ENCODE data around the gene ALKBH6.

The ALKBH6 gene

GRCh38 chr19:36030264-36031148 is 16.5 kb upstream of the ALKBH6 start:
- DNase-seq: peak in 1 of 2 experiments; percentile 0

- DNase-seq: no peak
These were observed 14.5 kb upstream of the ALKBH6 start for GRCh38 chr19:36028313-36029041.

GRCh38 chr19:36027696-36028095 is 13.7 kb upstream of the ALKBH6 start:
- DNase-seq: no peak

GRCh38 chr19:36026091-36026876 is 12.3 kb upstream of the ALKBH6 start:
- no peak for DNase-seq

GRCh38 chr19:36025541-36025940 is 11.5 kb upstream of the ALKBH6 start:
- DNase-seq: no peak

GRCh38 chr19:36023432-36023831 is 9.4 kb upstream of the ALKBH6 start:
- no peak for DNase-seq

GRCh38 chr19:36019061-36019670 is 5.2 kb upstream of the ALKBH6 start:
- no peak for DNase-seq

- no peak for DNase-seq
These were observed 567 bp downstream of the ALKBH6 start for GRCh38 chr19:36013280-36014011.

- DNase-seq: no peak
These were observed 3.6 kb downstream of the ALKBH6 start for GRCh38 chr19:36010402-36010801.

GRCh38 chr19:36009633-36010379 is 4.2 kb downstream of the ALKBH6 start:
- DNase-seq: no peak

GRCh38 chr19:36009220-36009619 is 4.8 kb downstream of the ALKBH6 start:
- DNase-seq: no peak

GRCh38 chr19:36008336-36008978 is 5.6 kb downstream of the ALKBH6 start, which contains the start of gene SYNE4:
SYNE4 (minus strand) TSS chr19:36008813; CDS start chr19:36008681, 132 bp downstream.
- DNase-seq: peak; percentile 75 to 80

- no peak for DNase-seq
These were observed 7.1 kb downstream of the ALKBH6 start for GRCh38 chr19:36006955-36007354.

- DNase-seq: no peak
These were observed 10.7 kb downstream of the ALKBH6 start for GRCh38 chr19:36003284-36003683.

- no peak for DNase-seq
These were observed 12.4 kb downstream of the ALKBH6 start for GRCh38 chr19:36001605-36002004.

- no peak for DNase-seq
These were observed 17.2 kb downstream of the ALKBH6 start for GRCh38 chr19:35996777-35997176.

GRCh38 chr19:35995048-35995993 is 18.7 kb downstream of the ALKBH6 start, which contains the start of gene SDHAF1:
SDHAF1 (plus strand) TSS chr19:35995188; CDS start chr19:35995275, 87 bp downstream.
- DNase-seq: peak; percentile 55 to 99

GRCh38 chr19:35993923-35994598 is 20.0 kb downstream of the ALKBH6 start:
- no peak for DNase-seq

All from cerebellar nuclear complex (tissue), 1 donor.